Effector memory CD4-positive, alpha-beta T cell (primary cell): ENCODE measurements around the gene PLXND1.

Experiments used
- DNase-seq, 3 donors: peaks; one replicate each; pipeline ENCODE4 v3.0.0-alpha.2; 2020
- H3K27ac ChIP-seq: 2 replicates; pipeline ENCODE4 v1.7.0; 2013; ENCODE audit warnings: mild to moderate bottlenecking, low read length, moderate library complexity; ENCODE audit not compliant: insufficient read depth, poor library complexity, severe bottlenecking
- H3K27me3 ChIP-seq: replicated peaks from 2 replicates; pipeline ENCODE4 v1.7.0; 2013; ENCODE audit warnings: mild to moderate bottlenecking, low read length; ENCODE audit not compliant: insufficient read depth, control insufficient read depth, poor library complexity, severe bottlenecking
- H3K36me3 ChIP-seq: 2 replicates; pipeline ENCODE4 v1.7.0; 2013; ENCODE audit warnings: mild to moderate bottlenecking, low read length, moderate library complexity; ENCODE audit not compliant: control insufficient read depth, insufficient read depth
- H3K4me1 ChIP-seq: 2 replicates; pipeline ENCODE4 v1.7.0; 2013; ENCODE audit warnings: low read length, mild to moderate bottlenecking; ENCODE audit not compliant: control insufficient read depth, insufficient read depth, poor library complexity, severe bottlenecking
- H3K4me3 ChIP-seq: 2 replicates; pipeline ENCODE4 v1.7.0; 2013; ENCODE audit warnings: low read length, low read depth, mild to moderate bottlenecking; ENCODE audit not compliant: insufficient read depth, poor library complexity, severe bottlenecking
- H3K9me3 ChIP-seq: 2 replicates; pipeline ENCODE4 v1.7.0; 2013; ENCODE audit warnings: mild to moderate bottlenecking, low read length, moderate library complexity; ENCODE audit not compliant: control insufficient read depth

The PLXND1 gene

GRCh38 chr3:129543999-129544398 is 62.5 kb downstream of the PLXND1 start:
- no peak for DNase-seq
- Histone ChIP-seq H3K27ac (no peak overlapping the region), H3K27me3 (no peaks in the 10 kb centered on the region), H3K9me3 (no peaks in the 10 kb centered on the region), H3K36me3 (no peaks in the 10 kb centered on the region), H3K4me3 (no peak overlapping the region), H3K4me1 (no peaks in the 10 kb centered on the region)

GRCh38 chr3:129543156-129543790 is 63.2 kb downstream of the PLXND1 start, which contains the start of gene H1-8:
H1-8 (plus strand) TSS chr3:129543175; CDS start chr3:129543219, 44 bp downstream.
- Histone ChIP-seq H3K36me3 (no peaks in the 10 kb centered on the region), H3K4me1 (no peaks in the 10 kb centered on the region), H3K27ac (no peak within 1 kb of the TSS), H3K9me3 (no peaks in the 10 kb centered on the region), H3K4me3 (no peak within 1 kb of the TSS), H3K27me3 (no peaks in the 10 kb centered on the region)
- DNase-seq: no peak

- Histone ChIP-seq H3K9me3 (no peaks in the 10 kb centered on the region), H3K4me3 (no peak overlapping the region), H3K4me1 (no peaks in the 10 kb centered on the region), H3K27me3 (no peaks in the 10 kb centered on the region), H3K36me3 (no peaks in the 10 kb centered on the region), H3K27ac (no peak overlapping the region)
- no peak for DNase-seq
Measured at GRCh38 chr3:129542747-129543146, 63.7 kb downstream of the PLXND1 start.

- H3K4me3 ChIP-seq: no peak overlapping the region
- no peaks in the 10 kb centered on the region for H3K36me3 ChIP-seq
- H3K27me3 ChIP-seq: no peaks in the 10 kb centered on the region
- no peaks in the 10 kb centered on the region for H3K4me1 ChIP-seq
- no peaks in the 10 kb centered on the region for H3K9me3 ChIP-seq
- no peak overlapping the region for H3K27ac ChIP-seq
- no peak for DNase-seq
Measured at GRCh38 chr3:129540776-129541516, 65.5 kb downstream of the PLXND1 start.

- no peaks in the 10 kb centered on the region for H3K27me3 ChIP-seq
- H3K9me3 ChIP-seq: no peaks in the 10 kb centered on the region
- no peak for DNase-seq
- no peaks in the 10 kb centered on the region for H3K36me3 ChIP-seq
- no peaks in the 10 kb centered on the region for H3K4me1 ChIP-seq
- H3K4me3 ChIP-seq: no peak overlapping the region
- no peak overlapping the region for H3K27ac ChIP-seq
Measured at GRCh38 chr3:129539206-129539605, 67.3 kb downstream of the PLXND1 start.

- Histone ChIP-seq H3K36me3 (no peaks in the 10 kb centered on the region), H3K4me3 (no peak overlapping the region), H3K27ac (no peak overlapping the region), H3K4me1 (no peaks in the 10 kb centered on the region), H3K27me3 (no peaks in the 10 kb centered on the region), H3K9me3 (no peaks in the 10 kb centered on the region)
- no peak for DNase-seq
Measured at GRCh38 chr3:129536804-129537203, 69.7 kb downstream of the PLXND1 start.

GRCh38 chr3:129536374-129536667 is 70.2 kb downstream of the PLXND1 start:
- no peak overlapping the region for H3K4me3 ChIP-seq
- H3K36me3 ChIP-seq: no peaks in the 10 kb centered on the region
- H3K9me3 ChIP-seq: no peaks in the 10 kb centered on the region
- H3K27me3 ChIP-seq: no peaks in the 10 kb centered on the region
- no peak overlapping the region for H3K27ac ChIP-seq
- H3K4me1 ChIP-seq: no peaks in the 10 kb centered on the region
- DNase-seq: no peak

GRCh38 chr3:129535075-129535474 is 71.4 kb downstream of the PLXND1 start:
- Histone ChIP-seq H3K27ac (no peak overlapping the region), H3K36me3 (no peaks in the 10 kb centered on the region)

GRCh38 chr3:129534428-129535027 is 71.9 kb downstream of the PLXND1 start:
- Histone ChIP-seq H3K27me3 (no peaks in the 10 kb centered on the region), H3K9me3 (no peaks in the 10 kb centered on the region), H3K4me1 (no peaks in the 10 kb centered on the region)

More at GRCh38 chr3:129535075-129535474, 71.4 kb downstream of the PLXND1 start:
- no peak for DNase-seq
- H3K4me1 ChIP-seq: no peaks in the 10 kb centered on the region
- no peaks in the 10 kb centered on the region for H3K9me3 ChIP-seq
- no peak overlapping the region for H3K4me3 ChIP-seq
- H3K27me3 ChIP-seq: no peaks in the 10 kb centered on the region

GRCh38 chr3:129533406-129533805 is 73.1 kb downstream of the PLXND1 start:
- Histone ChIP-seq H3K4me3 (no peak overlapping the region), H3K27ac (no peak overlapping the region), H3K27me3 (no peaks in the 10 kb centered on the region), H3K4me1 (no peaks in the 10 kb centered on the region), H3K9me3 (no peaks in the 10 kb centered on the region), H3K36me3 (no peaks in the 10 kb centered on the region)
- DNase-seq: no peak

More at GRCh38 chr3:129534428-129535027, 71.9 kb downstream of the PLXND1 start:
- no peak overlapping the region for H3K27ac ChIP-seq
- no peaks in the 10 kb centered on the region for H3K36me3 ChIP-seq
- H3K4me3 ChIP-seq: no peak overlapping the region
- no peak for DNase-seq
